ENCODE results near the gene RPL36.
"Not testable (repeated sequence)": the region's sequence is repeated elsewhere in the genome, so short reads cannot be mapped to it uniquely, and the experiment has no call there.

RPL36 gene

GRCh38 chr19:5718037-5718578, 28.0 kb downstream of the RPL36 start:
- TF ChIP-seq CTCF (conservative IDR thresholded peaks at IDR 0.05) = no peak
- H3K27ac ChIP-seq = peak overlapping the region; percentile 87

GRCh38 chr19:5718579-5719273, 28.6 kb downstream of the RPL36 start:
- peak overlapping the region; percentile 87 for H3K27ac ChIP-seq
- TF ChIP-seq CTCF (conservative IDR thresholded peaks at IDR 0.05) = no peak

DNA sequence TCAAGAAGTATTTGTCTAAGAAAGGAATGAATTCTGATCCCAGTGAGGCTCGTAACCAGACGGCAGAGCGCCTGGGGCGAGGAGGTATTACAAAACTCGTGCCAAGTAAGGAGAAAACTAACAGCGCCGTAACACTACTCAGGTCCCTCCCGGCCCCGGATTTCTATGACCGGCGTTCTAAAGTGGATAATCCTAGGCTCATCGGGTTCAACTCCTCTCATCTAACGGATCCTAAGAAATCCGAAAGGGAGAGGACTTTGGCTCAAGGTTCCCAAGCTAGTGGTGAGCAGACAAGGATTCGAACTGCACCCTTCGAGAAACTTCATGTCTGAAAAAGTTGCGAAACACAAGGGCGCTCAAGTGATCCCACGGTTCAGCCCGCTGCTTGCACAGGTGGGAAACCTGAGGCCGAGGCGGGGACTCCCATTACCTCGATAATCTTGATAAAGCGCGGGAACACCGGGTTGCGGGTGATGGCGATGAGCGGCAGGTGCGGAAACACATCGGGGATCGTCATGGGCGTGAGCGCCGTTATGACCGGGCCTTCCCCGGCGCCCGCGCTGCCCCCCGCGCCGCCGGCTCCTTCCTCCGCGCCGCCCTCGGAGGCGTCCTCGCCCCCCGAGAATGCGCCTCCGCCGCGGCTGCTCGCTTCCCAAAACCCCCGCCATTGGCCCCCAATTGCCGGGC, 29.3 kb downstream of the RPL36 start:
- peak overlapping the region; percentile 87 for H3K27ac ChIP-seq
- no peak for TF ChIP-seq CTCF (conservative IDR thresholded peaks at IDR 0.05)

- peak within 1 kb of the TSS; percentile 87 for H3K27ac ChIP-seq
- peak; percentile 85 for TF ChIP-seq CTCF (conservative IDR thresholded peaks at IDR 0.05)
These were observed 30.1 kb downstream of the RPL36 start, which contains the start of the genes CATSPERD and LONP1 for GRCh38 chr19:5719961-5720790. Gene CATSPERD (plus strand): TSS chr19:5720637. CDS start chr19:5720738, 101 bp downstream. Gene LONP1 (minus strand): TSS chr19:5720146. CDS start chr19:5720132, 14 bp downstream.

DNA sequence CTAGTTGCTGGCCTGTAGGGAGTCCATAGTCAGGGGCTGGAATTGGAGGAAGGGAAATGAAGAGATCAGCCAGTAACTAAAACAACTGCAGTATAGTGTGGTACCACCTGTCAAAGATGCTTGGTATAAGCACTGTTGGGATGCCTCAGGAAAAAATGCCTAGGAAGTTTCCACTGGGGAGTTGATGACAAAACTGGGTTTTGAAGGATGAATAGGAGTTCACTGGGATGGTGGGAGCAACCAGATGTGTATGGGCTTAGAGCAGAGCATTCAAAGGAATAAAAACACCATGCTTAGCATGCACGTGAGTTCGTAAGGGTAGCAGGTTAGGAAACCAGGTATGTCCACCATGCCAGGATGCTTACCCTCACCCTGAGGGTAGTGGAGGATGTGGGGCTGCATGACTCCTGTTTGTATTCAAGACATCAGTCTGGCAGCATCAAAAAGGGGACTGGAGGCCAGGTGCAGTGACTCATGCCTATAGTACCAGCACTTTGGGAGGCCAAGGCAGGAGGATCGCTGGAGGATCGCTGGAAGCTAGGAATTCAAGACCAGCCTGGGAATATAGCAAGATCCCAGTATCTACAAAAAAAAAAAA, 37.5 kb downstream of the RPL36 start:
- H3K27ac ChIP-seq = no peak overlapping the region
- no peak for TF ChIP-seq CTCF (conservative IDR thresholded peaks at IDR 0.05)

GRCh38 chr19:5733172-5733571, 43.1 kb downstream of the RPL36 start:
- H3K27ac ChIP-seq = not testable (repeated sequence)

GRCh38 chr19:5738423-5738822, 48.3 kb downstream of the RPL36 start:
- H3K27ac ChIP-seq = no peak overlapping the region
- no peak for TF ChIP-seq CTCF (conservative IDR thresholded peaks at IDR 0.05)

Data from VCaP (cell line).